Adrenal gland (tissue), 5 donors: Measurements from ENCODE around the gene LGALS16.

Experiments
- POLR2A ChIP-seq, 2 donors: fragments of 450-650 bp; IDR thresholded peaks; one replicate each; pipeline ENCODE4 v1.6.1; 2017; ENCODE audit warnings: antibody characterized with exemption in 2 of 2, mild to moderate bottlenecking in 2 of 2, moderate library complexity in 1 of 2
- TF ChIP-seq, protein P1 (sequence below), 6 experiments: fragments of 450-650 bp in 4 of 6; fragments of 200-600 bp in 2 of 6; sonication (generic) in 1 of 6; IDR thresholded peaks; 1 replicate in 5 of 6; 2 replicates in 1 of 6; pipeline versions ENCODE4 v1.5.1 to v1.8.0; 2016 to 2021; ENCODE audit warnings: antibody characterized with exemption in 6 of 6, mild to moderate bottlenecking in 2 of 6, moderate library complexity in 1 of 6
- donor health status: DM: no; HTN: no; CAD: no.

- TF ChIP-seq, protein P1, sequence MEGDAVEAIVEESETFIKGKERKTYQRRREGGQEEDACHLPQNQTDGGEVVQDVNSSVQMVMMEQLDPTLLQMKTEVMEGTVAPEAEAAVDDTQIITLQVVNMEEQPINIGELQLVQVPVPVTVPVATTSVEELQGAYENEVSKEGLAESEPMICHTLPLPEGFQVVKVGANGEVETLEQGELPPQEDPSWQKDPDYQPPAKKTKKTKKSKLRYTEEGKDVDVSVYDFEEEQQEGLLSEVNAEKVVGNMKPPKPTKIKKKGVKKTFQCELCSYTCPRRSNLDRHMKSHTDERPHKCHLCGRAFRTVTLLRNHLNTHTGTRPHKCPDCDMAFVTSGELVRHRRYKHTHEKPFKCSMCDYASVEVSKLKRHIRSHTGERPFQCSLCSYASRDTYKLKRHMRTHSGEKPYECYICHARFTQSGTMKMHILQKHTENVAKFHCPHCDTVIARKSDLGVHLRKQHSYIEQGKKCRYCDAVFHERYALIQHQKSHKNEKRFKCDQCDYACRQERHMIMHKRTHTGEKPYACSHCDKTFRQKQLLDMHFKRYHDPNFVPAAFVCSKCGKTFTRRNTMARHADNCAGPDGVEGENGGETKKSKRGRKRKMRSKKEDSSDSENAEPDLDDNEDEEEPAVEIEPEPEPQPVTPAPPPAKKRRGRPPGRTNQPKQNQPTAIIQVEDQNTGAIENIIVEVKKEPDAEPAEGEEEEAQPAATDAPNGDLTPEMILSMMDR (IDR thresholded peaks at IDR 0.05): no peak
- TF ChIP-seq POLR2A (IDR thresholded peaks at IDR 0.05): no peak
Measured at GRCh38 chr19:39672473-39672872, 16.8 kb downstream of the LGALS16 start.
